IPS DF 4.7 (cell line): Measurements from ENCODE around the gene LHCGR.
"Not testable (repeated sequence)": the region's sequence is repeated elsewhere in the genome, so short reads cannot be mapped to it uniquely, and the experiment has no call there.

ENCODE experiments used
- DNase-seq: peaks from one replicate; pipeline ENCODE4 v3.0.0-alpha.2; 2013; ENCODE audit warnings: low spot score; ENCODE audit errors: extremely low read depth

LHCGR gene

DNA sequence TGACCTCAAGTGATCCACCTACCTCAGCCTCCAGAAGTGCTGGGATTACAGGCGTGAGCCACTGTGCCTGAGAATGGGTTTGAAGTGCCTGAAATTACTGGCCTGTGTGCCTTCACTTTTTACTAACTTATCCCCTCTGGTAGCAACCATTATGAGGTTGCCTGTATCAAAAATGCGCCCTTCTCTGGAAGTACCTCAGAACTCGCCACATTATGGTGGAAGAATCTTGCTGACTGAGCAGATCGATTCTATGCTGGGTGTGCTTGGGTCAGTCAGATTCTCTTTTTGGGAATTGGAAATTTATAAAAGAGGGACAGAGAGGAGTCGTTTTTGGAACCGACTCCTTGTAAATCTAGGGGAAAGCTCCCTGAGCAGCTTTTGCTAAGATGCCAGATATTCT lies 8.2 kb downstream of the LHCGR start:
- DNase-seq, result no peak

DNA sequence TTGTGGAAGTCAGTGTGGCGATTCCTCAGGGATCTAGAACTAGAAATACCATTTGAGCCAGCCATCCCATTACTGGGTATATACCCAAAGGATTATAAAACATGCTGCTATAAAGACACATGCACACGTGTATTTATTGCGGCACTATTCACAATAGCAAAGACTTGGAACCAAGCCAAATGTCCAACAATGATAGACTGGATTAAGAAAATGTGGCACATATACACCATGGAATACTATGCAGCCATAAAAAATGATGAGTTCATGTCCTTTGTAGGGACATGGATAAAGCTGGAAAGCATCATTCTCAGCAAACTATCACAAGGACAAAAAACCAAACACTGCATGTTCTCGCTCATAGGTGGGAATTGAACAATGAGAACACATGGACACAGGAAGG lies 16.3 kb downstream of the LHCGR start:
- DNase-seq, result not testable (repeated sequence)

DNA sequence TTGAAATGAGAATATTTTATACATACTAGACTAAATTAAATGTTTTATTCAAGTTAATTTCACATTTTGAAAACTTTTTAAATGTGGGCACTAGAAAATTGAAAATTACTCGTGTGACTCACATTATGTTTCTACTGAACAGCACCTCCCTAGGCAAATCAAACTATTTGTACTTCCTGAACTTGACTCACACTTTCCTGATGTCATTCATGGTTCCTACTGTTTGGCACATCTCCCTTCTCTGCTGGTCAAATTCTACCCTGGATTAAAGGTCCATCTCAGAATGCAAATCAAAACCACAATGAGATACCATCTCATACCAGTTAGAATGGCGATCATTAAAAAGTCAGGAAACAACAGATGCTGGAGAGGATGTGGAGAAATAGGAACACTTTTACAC lies 16.7 kb downstream of the LHCGR start:
- DNase-seq, result no peak

DNA sequence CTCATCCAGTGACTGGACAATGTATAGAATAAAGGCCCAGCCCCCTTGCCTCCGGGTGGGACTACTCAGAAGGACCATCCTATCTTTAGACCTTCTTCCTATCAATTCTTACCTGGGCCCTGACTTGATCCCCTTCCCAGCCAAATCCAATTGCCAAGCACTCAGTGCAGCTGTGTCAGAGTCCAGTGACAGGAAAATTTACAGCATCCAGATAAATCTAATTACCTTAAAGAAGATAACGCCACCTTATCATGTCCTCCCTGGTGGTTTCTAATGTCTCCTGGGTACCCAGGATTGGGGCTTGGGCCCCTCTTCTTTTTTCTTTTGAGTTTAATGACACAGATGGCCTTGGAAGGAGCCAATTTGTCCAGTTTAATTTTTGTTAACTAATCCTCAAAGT lies 19.3 kb downstream of the LHCGR start:
- no peak for DNase-seq

DNA sequence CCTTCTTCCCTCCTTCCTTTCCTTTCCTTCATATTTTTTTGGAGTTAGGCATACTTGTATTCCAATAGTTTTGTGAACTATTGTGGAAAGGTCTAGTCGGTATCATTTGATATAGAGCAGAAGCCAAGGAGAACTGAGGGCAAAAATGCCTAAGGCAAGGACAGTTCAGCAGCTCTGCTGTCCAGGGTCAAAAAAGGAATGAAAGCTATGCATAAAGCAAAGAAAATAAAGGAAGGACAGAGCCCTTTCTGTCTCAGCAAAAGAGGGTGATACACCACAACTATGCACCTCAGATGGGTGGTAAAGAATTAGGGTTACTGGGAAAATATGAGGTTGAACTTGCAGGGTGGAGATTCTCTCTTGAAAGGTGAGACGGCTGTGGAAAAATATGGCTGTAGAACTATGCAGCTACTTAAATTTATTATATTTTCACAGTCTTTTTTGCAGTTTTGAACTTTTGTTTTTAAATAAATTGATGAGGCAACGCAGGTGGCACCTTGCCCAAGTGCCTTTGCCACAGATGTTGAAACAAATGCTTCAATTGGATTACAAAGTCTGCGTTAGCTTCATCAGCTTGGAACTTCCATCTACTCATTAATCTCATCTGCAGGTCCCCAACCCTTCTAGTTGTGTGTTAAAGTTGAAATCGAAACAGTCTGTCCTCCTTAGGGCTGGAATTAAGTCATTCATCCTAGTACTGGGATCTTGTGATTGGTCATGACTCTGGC lies 20.8 kb downstream of the LHCGR start:
- DNase-seq, result no peak

DNA sequence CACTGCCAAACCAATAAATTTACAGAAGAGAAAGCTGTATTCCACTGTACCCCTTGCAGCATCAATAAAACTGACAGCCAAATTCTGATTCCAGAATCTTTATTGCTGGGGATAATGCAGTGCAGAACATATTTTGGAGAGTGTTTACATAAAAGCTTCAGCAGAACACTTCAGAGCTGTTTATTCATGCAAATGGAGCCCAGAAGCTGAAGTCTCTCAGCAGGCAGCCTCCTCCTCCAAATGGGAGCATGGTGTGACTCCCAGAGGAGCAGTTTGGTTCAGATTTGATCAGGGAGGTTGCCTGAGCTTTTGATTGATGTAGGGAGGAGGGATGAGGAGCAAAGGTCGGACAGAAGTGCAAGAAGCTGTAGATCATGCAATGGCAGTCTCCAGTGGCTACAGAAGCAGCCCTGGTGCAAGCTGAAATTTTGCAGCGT lies 22.4 kb downstream of the LHCGR start:
- no peak for DNase-seq

DNA sequence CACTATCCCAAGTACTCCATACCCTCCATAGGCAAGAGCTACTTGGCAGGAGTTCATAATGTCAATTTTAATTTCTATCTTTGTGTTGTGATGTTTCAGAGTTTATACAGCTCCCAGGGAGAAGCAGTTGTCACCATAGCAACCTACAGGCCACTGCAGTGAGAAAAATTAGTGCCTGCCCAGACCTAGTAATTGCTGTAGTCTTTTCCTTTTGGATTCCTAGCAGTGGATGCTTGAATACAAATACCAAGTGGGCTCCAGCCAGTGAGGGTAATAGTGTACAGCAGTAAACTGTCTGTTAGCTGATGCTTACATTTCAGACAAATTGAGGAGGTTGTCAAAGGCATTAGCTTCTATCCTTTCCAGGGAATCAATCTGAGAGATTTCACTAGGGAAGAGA lies 26.7 kb downstream of the LHCGR start:
- no peak for DNase-seq

DNA sequence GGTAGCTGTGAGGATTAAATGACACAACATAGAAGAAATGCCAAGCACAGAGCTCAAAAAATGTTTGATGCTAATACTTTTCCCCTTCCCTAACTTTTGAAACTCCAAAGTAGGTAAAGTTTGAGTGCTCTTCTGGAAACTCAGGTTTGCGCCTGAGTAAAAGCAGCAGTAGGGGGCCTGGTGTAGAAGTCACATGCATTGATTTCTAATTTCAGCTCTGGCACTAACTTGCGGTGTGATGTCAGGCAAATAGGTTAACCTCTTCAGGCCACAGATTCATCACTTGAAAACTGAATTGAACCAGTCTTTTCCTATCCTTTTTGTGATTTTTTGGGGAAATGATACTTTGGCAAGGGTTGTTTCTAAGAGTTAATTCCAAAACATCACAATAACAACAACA lies 27.2 kb downstream of the LHCGR start:
- DNase-seq, result no peak

DNA sequence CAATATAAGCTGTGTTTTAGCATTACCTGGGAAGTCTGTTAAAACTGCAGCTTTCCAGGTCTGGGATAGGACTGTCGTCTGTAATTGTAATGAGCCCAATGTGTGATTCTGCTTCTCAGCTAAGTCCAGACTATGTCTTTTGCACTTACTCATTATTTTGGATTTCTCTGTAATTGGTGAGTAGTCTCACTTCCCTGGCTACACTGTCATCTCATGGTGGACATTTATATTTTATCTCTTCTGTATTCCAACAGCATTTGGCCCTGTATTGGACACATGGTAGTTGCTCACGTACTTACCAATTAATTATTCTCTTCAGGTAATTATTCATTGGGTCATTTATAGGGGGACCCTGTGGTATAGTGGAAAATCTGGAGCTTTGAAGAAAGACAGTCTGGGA lies 28.0 kb downstream of the LHCGR start:
- DNase-seq, result no peak

DNA sequence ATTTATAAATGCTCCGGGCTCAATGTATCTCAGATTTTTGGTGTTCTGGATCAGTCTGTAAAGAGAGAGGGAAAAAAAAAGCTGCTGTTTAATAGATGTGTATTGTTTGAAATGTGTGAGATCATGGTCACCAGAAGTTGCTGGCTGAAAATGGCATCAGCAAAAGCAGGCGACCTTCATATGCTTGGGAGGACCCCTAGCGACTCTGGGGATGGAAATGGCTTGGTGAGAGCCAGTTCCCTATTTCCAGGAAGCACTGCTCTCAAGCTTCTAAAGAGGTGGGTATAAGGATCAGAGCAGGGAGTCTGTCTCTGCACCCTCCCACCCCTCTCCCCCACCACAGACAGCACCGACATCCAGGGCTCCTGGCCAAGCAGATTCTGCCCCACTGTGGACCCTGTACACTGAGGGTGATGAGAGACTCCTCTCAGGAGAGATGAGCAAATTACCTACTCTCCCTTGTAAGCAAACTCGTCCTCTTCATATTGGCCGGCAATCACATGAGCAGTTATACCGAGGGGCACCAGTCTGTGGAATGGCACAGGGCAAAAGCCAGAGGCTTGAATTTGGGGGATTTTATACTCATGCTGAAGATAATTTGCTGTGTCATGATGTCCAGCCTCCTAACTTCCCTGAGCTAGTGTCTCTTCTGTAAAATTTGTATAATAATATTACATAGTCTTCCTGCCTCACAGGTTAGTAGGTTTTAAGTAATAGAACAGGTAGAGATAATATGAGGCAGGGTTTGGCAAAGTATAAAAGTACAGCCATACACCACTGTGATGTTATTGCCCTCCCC lies 29.6 kb downstream of the LHCGR start:
- DNase-seq, result no peak

DNA sequence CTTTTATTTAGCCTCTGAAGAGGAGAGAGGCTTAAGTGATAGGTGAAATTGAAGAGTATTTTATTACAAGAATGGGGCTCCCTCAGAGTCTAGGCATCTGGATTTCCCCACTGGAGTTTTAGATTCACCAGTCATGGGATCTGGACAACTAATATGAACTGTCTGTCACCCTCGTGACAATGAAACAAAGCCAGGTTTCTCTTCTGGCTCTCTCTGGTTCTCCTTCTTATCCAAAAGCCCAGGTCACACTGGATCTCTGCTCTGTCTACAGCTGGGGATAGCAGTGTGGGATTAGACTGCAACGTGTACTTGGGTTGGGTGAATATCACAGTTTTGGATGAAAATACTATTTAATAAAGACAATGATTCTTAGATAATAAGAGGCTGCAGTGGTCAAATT lies 31.2 kb downstream of the LHCGR start:
- no peak for DNase-seq

DNA sequence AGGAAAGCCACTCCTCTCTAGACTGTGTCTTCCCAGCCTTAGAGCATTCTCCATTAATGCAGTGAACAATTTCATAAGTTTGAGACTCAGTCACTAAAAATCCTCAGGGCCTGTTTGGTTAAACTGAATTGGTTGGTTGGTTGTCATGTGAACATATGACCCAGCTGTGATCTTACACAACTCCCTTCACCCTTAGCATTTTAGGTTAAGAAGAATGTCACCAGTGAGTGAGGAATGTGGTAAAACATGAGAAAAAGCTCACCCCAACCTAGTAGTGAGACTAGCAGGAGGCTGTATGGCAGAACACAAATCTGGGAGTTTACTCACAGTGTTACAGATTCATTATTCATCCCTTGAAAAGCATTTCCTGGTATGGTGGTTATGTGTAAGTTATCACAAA lies 32.4 kb downstream of the LHCGR start:
- no peak for DNase-seq

DNA sequence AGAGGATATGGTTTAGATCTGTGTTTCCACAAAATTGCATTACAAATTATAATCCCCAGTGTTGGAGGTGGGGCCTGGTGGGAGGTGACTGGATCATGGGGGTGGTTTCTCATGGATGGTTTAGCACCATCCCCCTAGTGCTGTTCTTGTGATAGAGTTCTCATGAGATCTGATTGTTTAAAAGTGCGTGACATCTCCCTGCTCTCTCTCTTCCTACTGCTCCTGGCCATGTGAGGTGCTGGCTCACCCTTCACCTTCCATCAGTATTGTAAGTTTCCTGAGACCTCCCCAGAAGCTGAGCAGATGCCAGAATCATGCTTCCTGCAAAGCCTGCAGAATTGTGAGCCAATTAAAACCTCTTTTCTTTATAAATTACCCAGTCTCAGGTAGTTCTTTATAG lies 33.1 kb downstream of the LHCGR start:
- no peak for DNase-seq

DNA sequence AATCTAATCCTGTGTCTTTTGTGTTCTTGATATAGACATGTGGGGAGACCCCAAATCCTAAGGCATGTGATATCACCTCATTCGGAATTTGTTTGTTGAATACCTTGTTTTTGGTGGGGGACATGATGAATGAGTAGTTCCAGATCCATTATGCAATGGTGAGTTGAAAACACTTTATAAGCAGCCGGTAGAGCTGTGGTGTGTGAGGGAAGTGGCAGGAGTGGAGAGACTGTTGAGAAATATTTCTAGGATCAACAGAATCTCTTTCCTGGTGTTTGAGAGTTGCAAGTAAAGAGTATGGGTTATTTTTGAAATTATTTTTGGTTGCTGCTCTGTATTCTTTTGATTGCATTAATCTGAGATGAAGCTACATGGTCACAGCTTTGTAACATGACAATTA lies 34.4 kb downstream of the LHCGR start:
- no peak for DNase-seq

DNA sequence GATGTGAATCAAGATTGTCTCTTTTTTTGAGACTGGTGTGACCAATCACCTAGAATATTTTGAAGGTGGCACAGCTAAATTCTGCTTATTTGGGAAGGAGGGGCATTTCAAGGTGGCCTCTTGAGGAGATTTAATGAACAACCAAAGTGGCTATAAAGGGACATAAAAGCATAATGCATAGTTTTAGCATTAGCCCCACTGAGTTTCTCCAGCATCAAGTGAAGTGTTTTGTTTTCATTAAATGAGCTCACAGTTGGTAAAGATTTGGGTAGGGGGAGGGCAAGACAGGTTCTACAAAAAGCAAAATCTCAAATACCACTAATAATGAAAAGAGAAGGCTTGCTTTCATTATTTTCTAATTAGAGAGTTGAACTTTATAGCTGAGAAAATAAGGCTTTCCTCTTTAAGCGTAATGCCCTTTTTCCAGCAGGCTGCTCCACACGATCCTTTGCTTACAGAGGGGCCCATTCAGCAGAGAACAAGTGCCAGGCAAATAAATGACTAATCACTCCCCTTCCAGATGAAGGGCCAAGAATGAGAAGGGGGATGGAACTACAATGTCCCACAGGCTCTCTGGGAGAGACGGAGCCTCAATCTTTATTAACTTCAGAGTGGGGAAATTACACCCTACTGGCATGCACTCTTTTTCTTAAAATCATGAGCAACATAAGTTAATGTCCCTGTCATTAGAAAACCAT lies 35.9 kb downstream of the LHCGR start:
- no peak for DNase-seq

DNA sequence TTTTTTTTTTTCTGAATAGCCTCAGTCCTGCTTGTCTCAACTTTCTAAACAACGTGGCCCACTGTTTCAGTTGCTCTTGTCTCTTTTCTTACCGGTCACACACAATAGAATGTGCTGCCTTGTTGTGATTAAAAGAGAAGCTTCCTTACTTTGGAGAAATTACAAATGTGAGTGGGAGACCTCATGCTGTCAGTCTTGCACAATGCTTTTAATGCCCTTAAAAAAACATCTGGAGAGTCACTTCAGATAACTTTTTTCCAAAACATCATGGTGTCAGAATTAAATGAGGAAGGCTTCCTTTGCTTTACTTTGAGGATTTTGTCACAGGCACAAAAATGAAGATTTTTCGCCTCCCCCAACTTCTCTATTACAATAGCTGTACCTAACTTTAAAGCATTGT lies 37.7 kb downstream of the LHCGR start:
- no peak for DNase-seq

DNA sequence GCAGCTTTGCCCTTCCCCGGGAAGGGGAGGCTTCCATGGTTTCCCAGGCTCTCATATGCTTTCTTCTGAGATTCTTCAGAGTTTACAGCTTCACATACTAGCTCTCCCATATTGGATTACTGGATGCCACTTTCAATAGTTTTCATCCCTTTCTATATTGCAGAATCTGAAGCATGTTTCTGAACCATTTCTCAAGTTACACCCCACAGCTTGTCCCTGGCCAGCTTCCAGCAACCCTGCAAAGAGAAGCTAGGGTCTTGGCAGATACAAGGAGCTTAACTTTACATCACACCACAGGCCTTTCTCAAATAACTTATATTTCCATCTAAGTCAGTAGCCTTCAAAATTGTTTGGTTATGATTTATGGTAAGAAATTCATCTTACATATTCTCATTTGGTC lies 39.6 kb downstream of the LHCGR start:
- no peak for DNase-seq

DNA sequence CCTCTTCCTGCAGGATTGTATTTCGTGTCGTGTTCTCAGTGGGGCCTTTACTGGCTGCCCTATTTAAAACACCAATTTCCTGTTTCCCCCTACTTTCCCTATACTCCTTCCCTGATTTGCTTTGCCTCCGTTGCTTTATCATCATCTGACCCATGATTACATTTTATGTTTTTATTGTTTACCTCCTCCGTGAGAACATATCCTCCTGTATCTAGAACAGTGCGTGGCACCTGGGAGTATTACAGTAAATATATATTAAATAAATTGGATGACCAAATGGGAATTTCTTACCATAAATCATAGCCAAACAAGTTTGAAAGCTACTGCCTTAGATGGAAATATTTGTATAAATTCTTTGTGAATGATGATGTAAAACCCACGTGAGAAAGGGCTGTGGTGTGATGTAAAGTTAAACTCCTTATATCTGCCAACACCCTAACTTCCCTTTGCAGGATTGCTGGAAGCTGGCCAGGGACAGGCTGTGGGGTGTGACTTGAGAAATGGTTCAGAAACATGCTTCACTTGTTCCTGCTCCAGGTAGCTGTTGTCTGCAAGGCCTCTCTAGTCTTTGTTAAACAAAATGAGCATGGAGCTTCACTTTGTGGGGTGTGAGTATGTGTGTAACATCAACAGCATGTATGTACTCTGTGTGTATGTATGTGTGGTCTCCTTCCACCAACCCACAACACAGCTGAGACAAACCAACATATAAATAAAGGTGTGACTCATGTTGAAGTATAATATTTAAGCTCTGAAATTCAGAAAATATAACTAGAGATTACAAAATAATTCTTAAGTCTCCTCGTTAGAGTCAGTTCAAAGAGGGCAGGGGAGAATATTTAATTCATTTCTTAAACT lies 40.3 kb downstream of the LHCGR start:
- DNase-seq, result no peak

DNA sequence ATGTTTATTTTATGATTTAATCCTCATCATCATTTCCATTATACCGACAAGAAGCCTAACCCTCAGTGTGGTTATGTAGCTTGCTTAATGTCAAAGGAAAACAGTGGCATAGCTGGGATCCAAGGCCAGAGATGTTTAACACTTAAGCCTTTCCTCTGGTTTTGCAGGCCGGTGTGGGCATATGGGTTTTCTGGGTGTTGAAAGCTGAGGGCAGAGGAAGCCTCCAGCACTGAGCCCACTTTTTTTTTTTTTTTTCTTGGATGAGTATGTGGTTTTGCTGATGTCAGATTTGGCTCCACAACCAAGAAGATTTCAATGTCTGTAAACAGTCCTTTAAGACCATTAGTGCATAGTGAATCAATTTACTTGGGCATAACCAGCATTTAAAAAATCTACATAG lies 41.3 kb downstream of the LHCGR start:
- no peak for DNase-seq

DNA sequence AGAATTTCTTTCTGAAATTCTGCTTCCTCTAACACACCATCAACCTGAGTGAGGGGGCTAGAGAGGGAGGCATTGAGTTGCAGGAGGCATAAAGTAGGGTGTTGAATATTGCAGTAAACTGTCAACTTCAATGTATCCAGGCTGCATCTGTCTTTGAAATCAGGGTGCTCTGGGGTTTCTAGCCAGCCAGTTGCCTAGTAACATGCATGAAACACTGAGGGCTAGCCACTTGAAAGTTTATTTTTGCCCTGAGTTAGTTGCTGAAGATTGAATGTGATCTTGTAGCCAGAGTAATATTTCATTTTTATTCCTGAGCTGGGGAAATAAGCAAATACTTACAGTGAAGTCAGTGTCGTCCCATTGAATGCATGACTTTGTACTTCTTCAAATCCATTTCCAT lies 41.9 kb downstream of the LHCGR start:
- no peak for DNase-seq

DNA sequence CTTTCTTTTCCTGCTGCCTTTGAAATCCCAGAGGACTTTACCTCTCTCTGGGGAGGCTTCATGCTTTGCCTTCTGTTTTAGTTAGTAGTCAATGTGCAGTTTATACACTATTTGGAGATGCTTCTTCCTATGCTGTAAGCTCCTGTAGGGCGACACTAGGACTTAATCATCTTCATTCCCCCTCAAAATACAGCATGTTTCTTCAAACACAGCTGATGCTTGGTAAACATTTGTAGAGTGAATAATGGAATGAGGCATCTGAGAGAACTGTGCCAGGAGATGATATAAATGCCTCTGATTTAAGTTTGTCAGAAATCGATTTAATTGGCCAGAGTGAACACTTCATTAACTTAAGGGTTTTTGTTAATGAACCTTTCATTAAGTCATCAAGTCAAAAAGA lies 43.4 kb downstream of the LHCGR start:
- no peak for DNase-seq

DNA sequence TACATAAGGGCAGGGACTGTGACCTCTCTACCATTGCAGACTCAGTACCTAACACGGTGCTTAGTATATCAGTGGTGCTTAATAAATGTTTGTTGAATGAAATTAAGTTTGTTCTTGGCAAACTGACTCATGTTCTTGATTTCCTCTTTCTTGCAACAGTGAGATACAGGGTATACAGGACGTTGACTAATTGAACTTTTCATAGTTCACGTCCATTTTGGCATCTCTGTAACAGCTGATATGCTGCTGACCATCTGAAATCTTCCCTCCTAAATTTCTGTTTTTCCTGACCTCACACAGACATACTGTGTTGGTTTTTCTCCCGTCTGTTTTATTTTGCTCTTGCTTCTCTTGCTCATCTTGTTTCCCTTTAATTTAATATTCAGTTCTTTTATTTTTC lies 44.2 kb downstream of the LHCGR start:
- no peak for DNase-seq
